Keratinocyte (primary cell): ENCODE measurements around the gene DEPDC5. TPM values are rescaled to one million over a fixed set of nuclear protein-coding genes. Genes with fewer than 3 reads are reported as not detected.

Experiments used
- DNase-seq: peaks from one replicate; pipeline ENCODE4 v3.0.0-alpha.2; 2011; ENCODE audit warnings: low read depth, missing footprints, low spot score
- FAIRE-seq: peaks from 2 replicates; lab custom pipeline; 2011; peaks lifted over from hg19 to GRCh38; lab: Jason Lieb, UNC
- H2AFZ ChIP-seq: 2 replicates; pipeline ENCODE4 v1.6.0; 2012; ENCODE audit warnings: low read length, control low read depth, inconsistent platforms; ENCODE audit not compliant: control insufficient read depth
- H3K27ac ChIP-seq: 2 replicates; pipeline ENCODE4 v1.5.1; 2011; ENCODE audit warnings: low read length; ENCODE audit not compliant: control insufficient read depth, insufficient read depth
- H3K27me3 ChIP-seq: 3 replicates; pipeline ENCODE4 v1.6.0; 2011; ENCODE audit warnings: low read length; ENCODE audit not compliant: control insufficient read depth, insufficient read depth; ENCODE audit errors: extremely low read depth
- H3K36me3 ChIP-seq, 2 experiments: 2 replicates in 1 of 2; 3 replicates in 1 of 2; pipeline ENCODE4 v1.5.1; 2011; ENCODE audit warnings: low read length in 2 of 2, mild to moderate bottlenecking in 1 of 2; ENCODE audit not compliant: control insufficient read depth in 2 of 2, insufficient read depth in 2 of 2; ENCODE audit errors: extremely low read depth in 1 of 2
- H3K4me1 ChIP-seq: 3 replicates; pipeline ENCODE4 v1.5.1; 2011; ENCODE audit warnings: low read length; ENCODE audit not compliant: control insufficient read depth, insufficient read depth; ENCODE audit errors: extremely low read depth
- H3K4me2 ChIP-seq: 3 replicates; pipeline ENCODE4 v1.6.0; 2011; ENCODE audit warnings: low read depth, low read length; ENCODE audit not compliant: control insufficient read depth, insufficient read depth; ENCODE audit errors: extremely low read depth
- H3K4me3 ChIP-seq, 3 experiments: fragments of 200-600 bp in 1 of 3; sonication (generic) in 1 of 3; 2 replicates in 2 of 3; 3 replicates in 1 of 3; pipeline ENCODE4 v1.5.1; 2011 to 2016; ENCODE audit warnings: low read length in 3 of 3, mild to moderate bottlenecking in 3 of 3, control low read depth in 2 of 3, inconsistent platforms in 1 of 3, low read depth in 1 of 3, mixed read lengths in 1 of 3, mixed run types in 1 of 3, moderate library complexity in 1 of 3; ENCODE audit not compliant: control insufficient read depth in 2 of 3, insufficient read depth in 2 of 3; ENCODE audit errors: extremely low read depth in 1 of 3
- H3K79me2 ChIP-seq: 2 replicates; pipeline ENCODE4 v1.6.0; 2012; ENCODE audit warnings: low read length; ENCODE audit not compliant: control insufficient read depth, insufficient read depth
- H3K9ac ChIP-seq: 3 replicates; pipeline ENCODE4 v1.6.0; 2011; ENCODE audit warnings: low read length; ENCODE audit not compliant: control insufficient read depth, insufficient read depth; ENCODE audit errors: extremely low read depth
- H3K9me1 ChIP-seq: 3 replicates; pipeline ENCODE4 v1.6.0; 2011; ENCODE audit warnings: low read length; ENCODE audit not compliant: control insufficient read depth, insufficient read depth; ENCODE audit errors: extremely low read depth
- H3K9me3 ChIP-seq: 2 replicates; pipeline ENCODE4 v1.5.1; 2012; ENCODE audit warnings: low read depth, low read length; ENCODE audit not compliant: control insufficient read depth
- H4K20me1 ChIP-seq: 3 replicates; pipeline ENCODE4 v1.6.0; 2011; ENCODE audit warnings: low read length; ENCODE audit not compliant: control insufficient read depth, insufficient read depth; ENCODE audit errors: extremely low read depth
- CTCF ChIP-seq, 3 experiments: IDR thresholded peaks in 1 of 3; conservative IDR thresholded peaks in 1 of 3; optimal IDR thresholded peaks in 1 of 3; 2 replicates in 2 of 3; 3 replicates in 1 of 3; pipeline versions ENCODE3 to v1.5.1; 2011; ENCODE audit warnings: low read length in 3 of 3, mild to moderate bottlenecking in 3 of 3, moderate library complexity in 2 of 3, control low read depth in 1 of 3, inconsistent platforms in 1 of 3; ENCODE audit not compliant: insufficient read depth in 2 of 3; ENCODE audit errors: extremely low read depth in 1 of 3
- EZH2 ChIP-seq: IDR thresholded peaks from one replicate; pipeline ENCODE4 v1.6.1; 2012; ENCODE audit warnings: inconsistent platforms, mild to moderate bottlenecking, low read length, moderate library complexity
- dilution Hi-C: fragments of 300-500 bp; cut with MboI; formaldehyde crosslinking; loops from one replicate; pipeline ENCODE4 v1.7.0; 2020; ENCODE audit warnings: low sequenced_read_pairs; ENCODE audit not compliant: extremely low pct_ligation_motif_present
- polyA plus RNA-seq, 5 experiments: library from polyadenylated mRNA; depleted of rRNA in 3 of 5; stranded (reverse) in 3 of 5; stranded (forward) in 1 of 5; unstranded in 1 of 5; fragments of >200 nt; gene quantifications; 1 replicate in 1 of 5; 2 replicates in 3 of 5; 3 replicates in 1 of 5; pipeline versions ENCODE4 v1.2.1 to v1.2.3, GENCODE V29; 2011 to 2012; ENCODE audit warnings: missing spikeins in 2 of 5, low read depth in 1 of 5, low replicate concordance in 1 of 5

Gene DEPDC5
- polyA plus RNA-seq, 1 donor (not counting 4 experiments of a cell fraction or from before 2014, with no cell fraction given), result 9.7 TPM

GRCh38 chr22:31742682-31743081 is 11.1 kb upstream of the DEPDC5 start:
- Histone ChIP-seq H3K9ac (no peak overlapping the region), H2AFZ (no peak overlapping the region), H3K36me3 (peaks cover 12 to 13% of the 10 kb centered on the region in 2 experiments), H3K9me1 (no peaks in the 10 kb centered on the region), H3K4me2 (no peak overlapping the region), H3K27ac (no peak overlapping the region), H3K79me2 (peaks cover 74% of the 10 kb centered on the region), H3K4me3 (no peak overlapping the region), H3K27me3 (no peaks in the 10 kb centered on the region), H3K4me1 (peaks cover 1% of the 10 kb centered on the region), H4K20me1 (no peaks in the 10 kb centered on the region), H3K9me3 (no peaks in the 10 kb centered on the region)
- TF ChIP-seq EZH2, result no peak
- TF ChIP-seq CTCF (optimal IDR thresholded peaks at IDR 0.05 in 1 of 3, IDR thresholded peaks at IDR 0.05 in 1 of 3, conservative IDR thresholded peaks at IDR 0.05 in 1 of 3; ENCODE audit: extremely low read depth in 1 of 3, insufficient read depth in 2 of 3, low read length in 3 of 3), result no peak
- dilution Hi-C loops, result no loop called here
- no peak for DNase-seq
- FAIRE-seq, result no peak

- no peak overlapping the region for H3K27ac ChIP-seq
- TF ChIP-seq EZH2, result no peak
- TF ChIP-seq CTCF (optimal IDR thresholded peaks at IDR 0.05 in 1 of 3, IDR thresholded peaks at IDR 0.05 in 1 of 3, conservative IDR thresholded peaks at IDR 0.05 in 1 of 3; ENCODE audit: extremely low read depth in 1 of 3, insufficient read depth in 2 of 3, low read length in 3 of 3), result no peak
- H4K20me1 ChIP-seq, result no peaks in the 10 kb centered on the region
- dilution Hi-C loops, result no loop called here
- H3K4me1 ChIP-seq, result peaks cover 12% of the 10 kb centered on the region
- H3K9me3 ChIP-seq, result no peaks in the 10 kb centered on the region
- DNase-seq, result no peak
- peaks cover 75% of the 10 kb centered on the region for H3K79me2 ChIP-seq
- no peaks in the 10 kb centered on the region for H3K9me1 ChIP-seq
- H3K4me2 ChIP-seq, result no peak overlapping the region
- no peak overlapping the region for H3K9ac ChIP-seq
- no peak overlapping the region for H3K4me3 ChIP-seq
- no peak for FAIRE-seq
- no peaks in the 10 kb centered on the region for H3K27me3 ChIP-seq
- peaks cover 6% of the 10 kb centered on the region in 2 experiments for H3K36me3 ChIP-seq
- H2AFZ ChIP-seq, result no peak overlapping the region
Observed at GRCh38 chr22:31743871-31744270, 9.9 kb upstream of the DEPDC5 start.
